MM.1S (cell line): ENCODE results near the gene ENG.

Experiments used
- DNase-seq: peaks from one replicate; pipeline ENCODE4 v3.0.0-alpha.2; 2015
- H2AFZ ChIP-seq: fragments of 300-600 bp; sonication (generic); 2 replicates; pipeline ENCODE4 v1.6.0; 2016; ENCODE audit warnings: antibody characterized with exemption, low read length
- H3F3A ChIP-seq: fragments of 300-600 bp; sonication (generic); 2 replicates; pipeline ENCODE4 v1.6.1; 2016; ENCODE audit warnings: mild to moderate bottlenecking, antibody characterized with exemption, low read length, moderate library complexity, mixed read lengths; ENCODE audit not compliant: insufficient read depth
- H3K27ac ChIP-seq: fragments of 300-600 bp; sonication (generic); 2 replicates; pipeline ENCODE4 v1.5.1; 2016; ENCODE audit warnings: mild to moderate bottlenecking, low read length
- H3K27me3 ChIP-seq: fragments of 300-600 bp; sonication (generic); replicated peaks from 2 replicates; pipeline ENCODE4 v1.6.0; 2016; ENCODE audit warnings: low read length; ENCODE audit not compliant: insufficient read depth
- H3K36me3 ChIP-seq: fragments of 300-600 bp; sonication (generic); replicated peaks from 2 replicates; pipeline ENCODE4 v1.6.1; 2016; ENCODE audit warnings: mild to moderate bottlenecking, low read length, mixed read lengths; ENCODE audit not compliant: insufficient read depth
- H3K4me1 ChIP-seq: fragments of 300-600 bp; sonication (generic); 2 replicates; pipeline ENCODE4 v1.6.1; 2016; ENCODE audit warnings: low read length, mixed read lengths
- H3K4me2 ChIP-seq: fragments of 300-600 bp; sonication (generic); 2 replicates; pipeline ENCODE4 v1.6.0; 2016; ENCODE audit warnings: low read depth, low read length
- H3K4me3 ChIP-seq: fragments of 300-600 bp; sonication (generic); 2 replicates; pipeline ENCODE4 v1.5.1; 2016; ENCODE audit warnings: low read length, mixed read lengths
- H3K79me2 ChIP-seq: fragments of 300-600 bp; sonication (generic); 2 replicates; pipeline ENCODE4 v1.6.1; 2016; ENCODE audit warnings: mixed run types, low read length, mixed read lengths
- H3K9ac ChIP-seq: fragments of 300-600 bp; sonication (generic); 2 replicates; pipeline ENCODE4 v1.6.1; 2016; ENCODE audit warnings: low read length, mixed read lengths
- H3K9me2 ChIP-seq: fragments of 300-600 bp; sonication (generic); replicated peaks from 2 replicates; pipeline ENCODE4 v1.6.1; 2016; ENCODE audit warnings: mild to moderate bottlenecking, low read length, mixed read lengths; ENCODE audit not compliant: insufficient read depth
- H3K9me3 ChIP-seq: fragments of 300-600 bp; sonication (generic); replicated peaks from 2 replicates; pipeline ENCODE4 v1.6.1; 2016; ENCODE audit warnings: mild to moderate bottlenecking, low read length, mixed read lengths; ENCODE audit not compliant: insufficient read depth
- H4K20me1 ChIP-seq: fragments of 300-600 bp; sonication (generic); 2 replicates; pipeline ENCODE4 v1.6.1; 2016; ENCODE audit warnings: mild to moderate bottlenecking, low read length, moderate library complexity, mixed read lengths; ENCODE audit not compliant: insufficient read depth
- EZH2 ChIP-seq: fragments of 300-600 bp; sonication (generic); optimal IDR thresholded peaks from 2 replicates; pipeline ENCODE3; 2017; ENCODE audit warnings: low read depth, mild to moderate bottlenecking, antibody characterized with exemption, low read length, mixed read lengths
- EZH2phosphoT487 ChIP-seq: fragments of 300-600 bp; sonication (generic); IDR thresholded peaks from 2 replicates; pipeline ENCODE4 v1.6.1; 2018; ENCODE audit warnings: antibody characterized with exemption, low read length
- TF ChIP-seq, protein P1 (sequence below): fragments of 300-600 bp; sonication (generic); IDR thresholded peaks from 2 replicates; pipeline ENCODE4 v1.5.1; 2016; ENCODE audit warnings: antibody characterized with exemption, low read length, mixed read lengths

The ENG gene

DNA sequence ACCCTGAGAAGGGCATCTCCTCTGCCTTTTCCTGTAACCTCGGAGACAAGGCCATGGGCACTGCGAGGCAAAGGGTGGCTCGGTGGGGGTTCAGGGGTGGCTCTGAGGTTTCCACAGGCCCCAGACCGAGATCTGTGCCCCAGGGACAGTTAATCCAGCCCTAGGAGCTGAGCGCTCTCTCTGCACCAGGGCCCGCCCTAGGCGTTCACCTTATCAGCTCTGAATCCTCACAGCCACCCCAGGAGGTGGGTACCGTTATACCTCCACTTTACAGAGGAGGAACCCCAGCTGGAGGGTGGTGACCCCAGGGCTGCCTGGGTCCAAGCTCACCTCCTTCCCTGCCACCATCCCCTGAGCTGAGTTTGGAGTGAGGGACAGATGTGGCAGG lies 2.3 kb upstream of the ENG start:
- H3K4me1 ChIP-seq: no peaks in the 10 kb centered on the region
- H3K79me2 ChIP-seq: no peaks in the 10 kb centered on the region
- no peaks in the 10 kb centered on the region for H3K9me2 ChIP-seq
- no peaks in the 10 kb centered on the region for H4K20me1 ChIP-seq
- H3K9me3 ChIP-seq: no peaks in the 10 kb centered on the region
- no peaks in the 10 kb centered on the region for H3F3A ChIP-seq
- H3K27me3 ChIP-seq: no peaks in the 10 kb centered on the region
- no peak for DNase-seq
- H2AFZ ChIP-seq: no peak overlapping the region
- no peaks in the 10 kb centered on the region for H3K36me3 ChIP-seq
- H3K9ac ChIP-seq: no peak overlapping the region
- H3K27ac ChIP-seq: no peak overlapping the region
- H3K4me2 ChIP-seq: no peak overlapping the region
- no peak for TF ChIP-seq EZH2
- TF ChIP-seq EZH2phosphoT487: no peak
- TF ChIP-seq, protein P1, sequence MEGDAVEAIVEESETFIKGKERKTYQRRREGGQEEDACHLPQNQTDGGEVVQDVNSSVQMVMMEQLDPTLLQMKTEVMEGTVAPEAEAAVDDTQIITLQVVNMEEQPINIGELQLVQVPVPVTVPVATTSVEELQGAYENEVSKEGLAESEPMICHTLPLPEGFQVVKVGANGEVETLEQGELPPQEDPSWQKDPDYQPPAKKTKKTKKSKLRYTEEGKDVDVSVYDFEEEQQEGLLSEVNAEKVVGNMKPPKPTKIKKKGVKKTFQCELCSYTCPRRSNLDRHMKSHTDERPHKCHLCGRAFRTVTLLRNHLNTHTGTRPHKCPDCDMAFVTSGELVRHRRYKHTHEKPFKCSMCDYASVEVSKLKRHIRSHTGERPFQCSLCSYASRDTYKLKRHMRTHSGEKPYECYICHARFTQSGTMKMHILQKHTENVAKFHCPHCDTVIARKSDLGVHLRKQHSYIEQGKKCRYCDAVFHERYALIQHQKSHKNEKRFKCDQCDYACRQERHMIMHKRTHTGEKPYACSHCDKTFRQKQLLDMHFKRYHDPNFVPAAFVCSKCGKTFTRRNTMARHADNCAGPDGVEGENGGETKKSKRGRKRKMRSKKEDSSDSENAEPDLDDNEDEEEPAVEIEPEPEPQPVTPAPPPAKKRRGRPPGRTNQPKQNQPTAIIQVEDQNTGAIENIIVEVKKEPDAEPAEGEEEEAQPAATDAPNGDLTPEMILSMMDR: no peak
- H3K4me3 ChIP-seq: no peak overlapping the region

DNA sequence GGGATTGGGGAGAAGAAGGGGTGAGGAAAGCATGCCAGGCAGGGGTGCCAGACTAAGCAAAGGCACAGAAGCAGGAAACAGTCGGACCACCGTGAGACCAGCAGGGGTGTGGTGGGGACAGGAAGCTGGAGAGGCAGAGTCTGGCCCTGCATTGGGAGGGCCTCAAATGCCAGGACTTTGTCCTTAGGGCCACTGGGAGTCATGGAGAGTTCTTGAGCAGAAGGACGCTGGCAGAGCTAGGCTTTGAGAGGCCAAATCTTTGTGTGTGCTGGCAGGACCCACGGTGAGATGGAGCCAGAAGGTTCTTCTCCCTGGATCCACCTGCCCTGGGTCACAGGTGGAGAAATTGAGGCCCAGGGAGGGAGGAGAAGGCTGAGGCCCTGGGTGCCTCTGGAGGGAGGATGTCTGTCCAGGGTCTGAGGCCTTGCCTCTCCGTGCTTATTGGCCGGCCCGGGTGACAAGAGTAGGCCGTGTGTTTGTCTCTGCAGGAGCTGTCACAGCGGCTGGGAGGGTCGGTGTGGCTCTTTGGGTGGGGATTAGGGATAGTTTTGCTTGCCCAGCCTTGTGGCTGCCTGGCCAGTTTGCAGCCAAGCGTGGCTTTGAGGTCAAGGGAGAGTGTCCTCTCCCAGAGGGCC lies 1.8 kb upstream of the ENG start:
- H3K27ac ChIP-seq: no peak overlapping the region

DNA sequence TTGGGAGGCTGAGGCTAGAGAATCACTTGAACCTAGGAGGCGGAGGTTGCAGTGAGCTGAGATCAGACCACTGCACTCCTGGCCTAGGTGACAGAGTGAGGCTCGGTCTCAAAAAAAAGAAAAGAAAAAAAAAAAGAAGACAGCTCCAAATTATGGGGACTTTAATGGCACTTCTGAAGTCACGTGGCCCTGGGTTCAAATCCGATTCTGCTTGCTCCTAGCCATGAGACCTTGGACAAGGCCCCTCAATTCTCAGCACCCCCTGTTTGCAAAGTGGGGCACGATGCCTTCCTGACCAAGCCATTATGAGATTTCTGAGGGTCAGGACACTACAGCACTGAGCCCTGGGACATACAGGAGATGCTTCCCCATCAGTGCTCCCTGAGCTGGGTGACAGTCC lies 1.1 kb upstream of the ENG start:
- no peak for DNase-seq
- Histone ChIP-seq H3K27me3 (no peaks in the 10 kb centered on the region), H3K9me3 (no peaks in the 10 kb centered on the region), H3K79me2 (no peaks in the 10 kb centered on the region), H2AFZ (no peak overlapping the region), H3K9me2 (no peaks in the 10 kb centered on the region), H3F3A (no peaks in the 10 kb centered on the region), H3K4me1 (no peaks in the 10 kb centered on the region), H4K20me1 (no peaks in the 10 kb centered on the region), H3K4me2 (no peak overlapping the region), H3K4me3 (no peak overlapping the region), H3K27ac (no peak overlapping the region), H3K9ac (no peak overlapping the region), H3K36me3 (no peaks in the 10 kb centered on the region)
- TF ChIP-seq EZH2phosphoT487: no peak
- TF ChIP-seq, protein P1: no peak
- TF ChIP-seq EZH2: no peak

More for the DNA sequence above, 1.8 kb upstream of the ENG start:
- no peaks in the 10 kb centered on the region for H4K20me1 ChIP-seq
- H3K4me3 ChIP-seq: no peak overlapping the region
- H3K27me3 ChIP-seq: no peaks in the 10 kb centered on the region
- H3K4me1 ChIP-seq: no peaks in the 10 kb centered on the region
- DNase-seq: no peak
- no peaks in the 10 kb centered on the region for H3K9me3 ChIP-seq
- TF ChIP-seq EZH2phosphoT487 (no peak), EZH2 (no peak)
- TF ChIP-seq, protein P1: no peak
- no peaks in the 10 kb centered on the region for H3K36me3 ChIP-seq
- no peaks in the 10 kb centered on the region for H3K79me2 ChIP-seq
- H3K9ac ChIP-seq: no peak overlapping the region
- no peaks in the 10 kb centered on the region for H3F3A ChIP-seq
- no peak overlapping the region for H3K4me2 ChIP-seq
- H3K9me2 ChIP-seq: no peaks in the 10 kb centered on the region
- no peak overlapping the region for H2AFZ ChIP-seq
